Peyer's patch (tissue), 4 donors: ENCODE measurements around the gene TCEANC2. TPM values are rescaled to one million over a fixed set of nuclear protein-coding genes. Genes with fewer than 3 reads are reported as not detected.

Source experiments
- DNase-seq, 3 donors: peaks; one replicate each; pipeline ENCODE4 v3.0.0-alpha.2; 2017 to 2019
- H3K27ac ChIP-seq, 4 donors: fragments of 200-600 bp; sonication (generic); one replicate each; pipeline ENCODE4 v1.5.1; 2016 to 2019
- H3K27me3 ChIP-seq, 2 donors: fragments of 200-600 bp; sonication (generic); one replicate each; pipeline ENCODE4 v1.5.1; 2019
- H3K36me3 ChIP-seq, 3 donors: fragments of 200-600 bp; sonication (generic); one replicate each; pipeline ENCODE4 v1.5.1; 2016 to 2019
- H3K4me1 ChIP-seq, 4 donors: fragments of 200-600 bp; sonication (generic); one replicate each; pipeline ENCODE4 v1.5.1; 2016 to 2019
- H3K4me3 ChIP-seq, 4 donors: fragments of 200-600 bp; sonication (generic); 1 replicate in 3 of 4; 2 replicates in 1 of 4; pipeline ENCODE4 v1.5.1; 2016 to 2019; ENCODE audit warnings: mild to moderate bottlenecking in 1 of 4
- H3K9me3 ChIP-seq, 4 donors: fragments of 200-600 bp; sonication (generic); one replicate each; pipeline ENCODE4 v1.5.1; 2016 to 2019; ENCODE audit warnings: mild to moderate bottlenecking in 1 of 4
- CTCF ChIP-seq, 6 experiments: fragments of 450-650 bp in 4 of 6; fragments of 200-600 bp in 2 of 6; sonication (generic) in 1 of 6; IDR thresholded peaks; one replicate each; pipeline ENCODE4 v1.5.1; 2017 to 2019; ENCODE audit warnings: antibody characterized with exemption in 6 of 6, mild to moderate bottlenecking in 3 of 6, moderate library complexity in 1 of 6
- POLR2A ChIP-seq, 2 donors: fragments of 450-650 bp; IDR thresholded peaks; one replicate each; pipeline ENCODE4 v1.5.1; 2017; ENCODE audit warnings: antibody characterized with exemption in 2 of 2, mild to moderate bottlenecking in 2 of 2, moderate library complexity in 2 of 2
- total RNA-seq, 4 donors: library from RNA; depleted of rRNA; stranded (reverse); fragments of >200 nt; gene quantifications; one replicate each; pipeline ENCODE4 v1.1.0, GENCODE V29; 2016

The TCEANC2 gene
- total RNA-seq, 4 donors from 2014 or later = 3.0 to 6.6 (median 5.3) TPM

DNA sequence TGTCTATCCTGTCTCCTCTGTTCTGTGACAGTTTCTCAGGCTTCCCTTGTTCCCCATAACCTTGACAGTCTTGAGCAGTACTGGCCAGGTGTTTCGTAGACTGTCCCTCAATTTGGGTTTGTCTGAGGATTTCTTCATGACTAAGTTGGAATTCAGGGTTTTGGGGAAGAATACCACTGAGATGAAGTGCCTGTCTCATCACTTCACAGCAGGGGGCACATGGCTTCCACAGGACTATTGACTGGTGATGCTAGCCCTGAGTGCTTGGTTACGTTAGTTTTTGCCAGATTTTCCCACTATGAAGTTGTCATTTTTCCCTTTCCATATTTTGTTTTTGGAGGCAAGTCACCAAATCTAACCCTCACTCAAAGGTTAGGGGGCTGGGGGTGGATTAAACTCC, 53.7 kb downstream of the TCEANC2 start:
- H3K27ac ChIP-seq = no peak overlapping the region
- H3K36me3 ChIP-seq = no peaks in the 10 kb centered on the region
- no peak overlapping the region for H3K4me3 ChIP-seq
- DNase-seq = no peak
- TF ChIP-seq CTCF (IDR thresholded peaks at IDR 0.05) = peak in 1 of 6 experiments; percentile 13
- no peak for TF ChIP-seq POLR2A (IDR thresholded peaks at IDR 0.05)
- H3K27me3 ChIP-seq = no peaks in the 10 kb centered on the region
- no peaks in the 10 kb centered on the region for H3K4me1 ChIP-seq
- H3K9me3 ChIP-seq = no peaks in the 10 kb centered on the region

- DNase-seq = no peak
- Histone ChIP-seq H3K27ac (no peak overlapping the region), H3K4me1 (no peaks in the 10 kb centered on the region), H3K27me3 (no peaks in the 10 kb centered on the region), H3K4me3 (no peak overlapping the region), H3K36me3 (no peaks in the 10 kb centered on the region), H3K9me3 (no peaks in the 10 kb centered on the region)
- no peak for TF ChIP-seq CTCF (IDR thresholded peaks at IDR 0.05)
- TF ChIP-seq POLR2A (IDR thresholded peaks at IDR 0.05) = no peak
These were observed 54.7 kb downstream of the TCEANC2 start for GRCh38 chr1:54108156-54108555.

GRCh38 chr1:54109129-54110090, 56.0 kb downstream of the TCEANC2 start:
- DNase-seq = no peak
- no peaks in the 10 kb centered on the region for H3K4me1 ChIP-seq
- no peaks in the 10 kb centered on the region for H3K9me3 ChIP-seq
- no peak overlapping the region for H3K27ac ChIP-seq
- no peak overlapping the region for H3K4me3 ChIP-seq
- TF ChIP-seq POLR2A (IDR thresholded peaks at IDR 0.05) = no peak
- no peak for TF ChIP-seq CTCF (IDR thresholded peaks at IDR 0.05)
- H3K27me3 ChIP-seq = no peaks in the 10 kb centered on the region
- H3K36me3 ChIP-seq = no peaks in the 10 kb centered on the region

DNA sequence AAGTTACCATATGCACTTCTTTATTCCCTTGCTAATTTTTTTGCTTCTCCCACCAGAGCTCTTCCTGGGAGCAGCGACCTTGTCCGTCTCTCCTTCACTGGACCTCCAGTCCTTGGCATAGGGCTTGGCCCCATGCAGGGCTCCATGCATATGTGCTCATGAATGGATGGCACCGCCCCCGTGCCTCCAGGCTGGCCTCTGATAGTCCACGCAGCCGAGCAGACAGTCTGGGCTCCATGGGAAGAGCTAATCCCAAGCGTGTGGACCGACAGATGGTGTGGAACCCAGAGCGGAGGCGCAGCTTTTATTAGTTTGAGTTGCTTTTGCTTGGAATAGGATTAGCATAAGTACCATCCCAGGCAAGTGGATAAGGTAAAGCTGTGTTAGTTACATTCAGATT, 57.6 kb downstream of the TCEANC2 start:
- Histone ChIP-seq H3K4me1 (no peaks in the 10 kb centered on the region), H3K27ac (no peak overlapping the region), H3K4me3 (no peak overlapping the region), H3K36me3 (no peaks in the 10 kb centered on the region), H3K27me3 (no peaks in the 10 kb centered on the region), H3K9me3 (no peaks in the 10 kb centered on the region)
- no peak for DNase-seq
- no peak for TF ChIP-seq POLR2A (IDR thresholded peaks at IDR 0.05)
- no peak for TF ChIP-seq CTCF (IDR thresholded peaks at IDR 0.05)

DNA sequence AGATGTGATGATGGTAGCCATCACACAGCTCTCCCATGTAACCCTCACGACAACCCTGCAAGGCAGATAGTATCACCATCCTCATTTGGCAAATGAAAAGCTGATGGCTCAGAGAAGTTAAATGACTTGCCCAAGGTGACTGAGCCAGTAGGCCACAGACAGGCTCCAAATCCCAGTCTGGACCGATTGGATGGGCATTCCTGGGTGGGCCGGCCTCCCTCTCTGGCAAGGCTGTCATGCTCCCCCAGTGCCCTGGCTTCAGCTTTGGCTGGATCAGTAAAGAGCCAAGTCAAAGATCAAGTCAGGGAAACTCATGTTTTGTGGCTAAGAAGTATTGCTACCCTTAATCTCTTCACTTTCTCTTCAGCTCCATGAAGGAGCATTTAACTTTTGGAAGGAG, 58.2 kb downstream of the TCEANC2 start:
- no peaks in the 10 kb centered on the region for H3K4me1 ChIP-seq
- peak in 1 of 3 donors; percentile 36 for DNase-seq
- no peaks in the 10 kb centered on the region for H3K9me3 ChIP-seq
- H3K36me3 ChIP-seq = no peaks in the 10 kb centered on the region
- no peak overlapping the region for H3K27ac ChIP-seq
- TF ChIP-seq CTCF (IDR thresholded peaks at IDR 0.05) = no peak
- TF ChIP-seq POLR2A (IDR thresholded peaks at IDR 0.05) = no peak
- H3K27me3 ChIP-seq = no peaks in the 10 kb centered on the region
- H3K4me3 ChIP-seq = no peak overlapping the region
